Superior temporal gyrus (tissue), 1 donor: ENCODE results near the gene DIP2A.
"Not testable (repeated sequence)": the region's sequence is repeated elsewhere in the genome, so short reads cannot be mapped to it uniquely, and the experiment has no call there.

Experiments
- DNase-seq: peaks from one replicate; pipeline ENCODE4 v3.0.0-alpha.2; 2016; ENCODE audit errors: extremely low spot score

The DIP2A gene

GRCh38 chr21:46443910-46444309 is 14.8 kb upstream of the DIP2A start:
- no peak for DNase-seq

GRCh38 chr21:46448108-46448507 is 10.6 kb upstream of the DIP2A start:
- no peak for DNase-seq

GRCh38 chr21:46448855-46449254 is 9.8 kb upstream of the DIP2A start:
- not testable (repeated sequence) for DNase-seq

GRCh38 chr21:46452710-46453109 is 6.0 kb upstream of the DIP2A start:
- no peak for DNase-seq

GRCh38 chr21:46454142-46454541 is 4.5 kb upstream of the DIP2A start:
- DNase-seq: no peak

- peak; percentile 89 for DNase-seq
Measured at GRCh38 chr21:46454634-46455390, 3.9 kb upstream of the DIP2A start.

- peak; percentile 88 for DNase-seq
Measured at GRCh38 chr21:46455575-46456385, 2.9 kb upstream of the DIP2A start.

- DNase-seq: no peak
Measured at GRCh38 chr21:46456750-46457149, 1.9 kb upstream of the DIP2A start.

- peak; percentile 47 for DNase-seq
Measured at GRCh38 chr21:46457801-46458314, 833 bp upstream of the DIP2A start.

- no peak for DNase-seq
Measured at GRCh38 chr21:46459024-46459355, 299 bp downstream of the DIP2A start.

GRCh38 chr21:46459356-46460112 is 843 bp downstream of the DIP2A start:
- DNase-seq: no peak

- no peak for DNase-seq
Measured at GRCh38 chr21:46461909-46462308, 3.2 kb downstream of the DIP2A start.

GRCh38 chr21:46465153-46465552 is 6.5 kb downstream of the DIP2A start:
- not testable (repeated sequence) for DNase-seq

- DNase-seq: no peak
Measured at GRCh38 chr21:46465651-46466050, 7.0 kb downstream of the DIP2A start.

GRCh38 chr21:46468108-46468774 is 9.6 kb downstream of the DIP2A start:
- no peak for DNase-seq

GRCh38 chr21:46469275-46469674 is 10.6 kb downstream of the DIP2A start:
- no peak for DNase-seq

- peak; percentile 11 for DNase-seq
Measured at GRCh38 chr21:46471514-46471913, 12.8 kb downstream of the DIP2A start.

- DNase-seq: peak; percentile 12
Measured at GRCh38 chr21:46472246-46472645, 13.6 kb downstream of the DIP2A start.

GRCh38 chr21:46474382-46474781 is 15.7 kb downstream of the DIP2A start:
- DNase-seq: no peak

GRCh38 chr21:46475296-46475695 is 16.6 kb downstream of the DIP2A start:
- DNase-seq: no peak

- no peak for DNase-seq
Measured at GRCh38 chr21:46477765-46478164, 19.1 kb downstream of the DIP2A start.

- DNase-seq: no peak
Measured at GRCh38 chr21:46478910-46479309, 20.2 kb downstream of the DIP2A start.
